K562 (cell line): ENCODE results near the gene DPH1. TPM values are rescaled to one million over a fixed set of nuclear protein-coding genes. Genes with fewer than 3 reads are reported as not detected.
A peak's percentile ranks its signal among the peaks of the same experiment; 100 is the strongest.

ENCODE experiments used
- ATAC-seq: fragments of 200-7000 bp; cut with Tn5 transposase; 3 replicates; pipeline ENCODE4 v1.9.1; 2020; ENCODE audit warnings: moderate library complexity
- BruUV-seq: library from RNA; stranded (reverse); fragments of 400-500 nt; replicated peaks from 2 replicates; lab custom pipeline; 2021; lab: Mats Ljungman, UMichigan
- CTCF ChIA-PET: fragments of 300-600 bp; formaldehyde crosslinking; extraction: SDS; loops from one replicate; lab custom pipeline; 2021; ENCODE audit warnings: low intra/inter-chr PET ratio; lab: Yijun Ruan, JAX
- POLR2A ChIA-PET: fragments of 300-600, 350-650 bp; sonication (Branson Sonifier 250); formaldehyde crosslinking; extraction: SDS; loops from one replicate; lab custom pipeline; 2021; ENCODE audit warnings: antibody characterized with exemption, inconsistent platforms; lab: Yijun Ruan, JAX
- DNase-seq, 4 experiments: peaks; one replicate each; pipeline versions ENCODE4 v3.0.0 to v3.0.0-alpha.2; 2011 to 2018; ENCODE audit warnings: low spot score in 3 of 4, mixed read lengths in 3 of 4; ENCODE audit errors: extremely low read depth in 1 of 4
- FAIRE-seq: peaks from 2 replicates; lab custom pipeline; 2011; peaks lifted over from hg19 to GRCh38; lab: Jason Lieb, UNC
- H2AFZ ChIP-seq: 2 replicates; pipeline ENCODE4 v1.6.0; 2011; ENCODE audit warnings: low read depth, low read length, control low read depth, inconsistent platforms
- H3K27ac ChIP-seq: fragments of 200-600 bp; 3 replicates; pipeline ENCODE4 v1.8.0; 2011; ENCODE audit warnings: low read depth, mild to moderate bottlenecking, control low read depth, inconsistent platforms, low read length, moderate library complexity, mixed read lengths; ENCODE audit errors: extremely low read depth
- H3K27me3 ChIP-seq, 2 experiments: fragments of 300-600 bp in 1 of 2; 2 replicates in 1 of 2; 3 replicates in 1 of 2; pipeline versions ENCODE4 v1.6.0 to v1.8.0; 2011; ENCODE audit warnings: inconsistent platforms in 2 of 2, low read length in 2 of 2, mild to moderate bottlenecking in 1 of 2, mixed read lengths in 1 of 2, moderate library complexity in 1 of 2; ENCODE audit not compliant: control insufficient read depth in 2 of 2, insufficient read depth in 2 of 2
- H3K36me3 ChIP-seq: fragments of 300-600 bp; 3 replicates; pipeline ENCODE4 v1.8.0; 2011; ENCODE audit warnings: mild to moderate bottlenecking, low read length, inconsistent platforms; ENCODE audit not compliant: control insufficient read depth, insufficient read depth
- H3K4me1 ChIP-seq, 2 experiments: fragments of 200-600 bp in 1 of 2; replicated peaks in 1 of 2; 2 replicates in 1 of 2; 3 replicates in 1 of 2; pipeline versions ENCODE4 v1.5.1 to v1.8.0; 2011; ENCODE audit warnings: inconsistent platforms in 2 of 2, low read length in 2 of 2, mild to moderate bottlenecking in 1 of 2, mixed read lengths in 1 of 2, moderate library complexity in 1 of 2; ENCODE audit not compliant: control insufficient read depth in 2 of 2, insufficient read depth in 2 of 2
- H3K4me2 ChIP-seq: 2 replicates; pipeline ENCODE4 v1.6.1; 2011; ENCODE audit warnings: low read length, control low read depth, inconsistent platforms, mixed read lengths; ENCODE audit not compliant: insufficient read depth
- H3K4me3 ChIP-seq: fragments of 200-600 bp; sonication (generic), shearing (Covaris generic); 2 replicates; pipeline ENCODE4 v1.5.1; 2016; ENCODE audit warnings: control low read depth, inconsistent platforms
- H3K79me2 ChIP-seq: fragments of 200-600 bp; 3 replicates; pipeline ENCODE4 v1.8.0; 2011; ENCODE audit warnings: low read length, inconsistent platforms; ENCODE audit not compliant: control insufficient read depth, insufficient read depth
- H3K9ac ChIP-seq, 2 experiments: 2 replicates each; pipeline versions ENCODE4 v1.6.0 to v1.6.1; 2011; ENCODE audit warnings: low read depth in 2 of 2, low read length in 2 of 2, control low read depth in 1 of 2, inconsistent platforms in 1 of 2, mild to moderate bottlenecking in 1 of 2, mixed read lengths in 1 of 2; ENCODE audit not compliant: insufficient read depth in 1 of 2
- H3K9me1 ChIP-seq: one replicate; pipeline ENCODE4 v1.6.0; 2011; ENCODE audit warnings: inconsistent platforms, mild to moderate bottlenecking, low read length, moderate library complexity; ENCODE audit not compliant: control insufficient read depth, insufficient read depth
- H3K9me3 ChIP-seq: replicated peaks from 2 replicates; pipeline ENCODE4 v1.5.1; 2011; ENCODE audit warnings: low read depth, low read length, inconsistent platforms; ENCODE audit not compliant: control insufficient read depth, insufficient read depth
- H4K20me1 ChIP-seq: replicated peaks from 2 replicates; pipeline ENCODE4 v1.6.1; 2011; ENCODE audit warnings: low read length, inconsistent platforms, mixed read lengths; ENCODE audit not compliant: control insufficient read depth, insufficient read depth
- BHLHE40 ChIP-seq: IDR thresholded peaks from 2 replicates; pipeline ENCODE4 v1.6.1; 2011; ENCODE audit warnings: low read length, improper control_type of control experiment
- MTA2 ChIP-seq: fragments of 450-650 bp; IDR thresholded peaks from 2 replicates; pipeline ENCODE4 v1.6.1; 2016; ENCODE audit warnings: low read depth
- POLR2G ChIP-seq: fragments of 200-400 bp; formaldehyde crosslinking; IDR thresholded peaks from 2 replicates; pipeline ENCODE4 v1.6.1; 2017; ENCODE audit warnings: low read depth, mild to moderate bottlenecking, antibody characterized with exemption, low read length, moderate library complexity
- ZNF79 ChIP-seq: fragments of 250-450 bp; sonication (Bioruptor Pico); IDR thresholded peaks from 2 replicates; pipeline ENCODE4 v1.4.0; 2020; ENCODE audit warnings: low read depth, mild to moderate bottlenecking, moderate library complexity
- WGBS: fragments of 100-300 bp; shearing (Covaris generic); methylation state at CpG from one replicate; pipeline ENCODE4 v1.1.6; 2016; ENCODE audit warnings: low coverage, mixed read lengths; ENCODE audit not compliant: insufficient coverage; ENCODE audit errors: missing lambda C conversion rate; 5-methylcytosine and 5-hydroxymethylcytosine counted together
- in situ Hi-C: fragments of 300-500 bp; cut with MboI; formaldehyde crosslinking; loops from 4 replicates; pipeline ENCODE4 v1.15.0; 2018; ENCODE audit warnings: inconsistent platforms, mixed read lengths
- intact Hi-C: fragments of 100-400 bp; cut with micrococcal nuclease; formaldehyde crosslinking; loops from 2 replicates; pipeline ENCODE4 v1.14.2; 2022
- polyA plus RNA-seq, 8 experiments: library from polyadenylated mRNA; depleted of rRNA in 4 of 8; stranded (reverse) in 5 of 8; unstranded in 3 of 8; fragments of >200 nt; fragmentation: Nextera tagmentation in 2 of 8; fragmentation: Illumina TruSeq in 1 of 8; extraction: Ambion mirVana in 2 of 8; extraction: Trizol in 1 of 8; gene quantifications; 2 replicates each; pipeline versions ENCODE4 v1.2.1 to v1.2.3, GENCODE V29; 2011 to 2014; ENCODE audit warnings: inconsistent platforms in 1 of 8, missing spikeins in 1 of 8
- total RNA-seq, 7 experiments: library from RNA; depleted of rRNA in 6 of 7; stranded (reverse); fragments of >200 nt in 6 of 7; fragmentation: Illumina TruSeq in 2 of 7; extraction: Trizol in 2 of 7; gene quantifications; 2 replicates each; pipeline versions ENCODE4 v1.2.1 to v1.2.3, GENCODE V29; 2011 to 2021; ENCODE audit warnings: low replicate concordance in 1 of 7
- TF ChIP-seq, protein P1 (sequence below): fragments of 250-450 bp; sonication (Bioruptor Pico); IDR thresholded peaks from 2 replicates; pipeline ENCODE4 v1.8.0; 2022; ENCODE audit warnings: moderate library complexity, mild to moderate bottlenecking, inconsistent platforms
- TF ChIP-seq, protein P2 (sequence below): sonication (generic); formaldehyde crosslinking; IDR thresholded peaks from 2 replicates; pipeline ENCODE4 v1.8.1; 2023; ENCODE audit warnings: mild to moderate bottlenecking, missing genetic modification reagents, moderate library complexity

Gene DPH1
- total and polyA plus RNA-seq, 9 of the 15 experiments (the other 6 are each of a cell fraction or from before 2014, with no cell fraction given), result 0.42 to 40.6 (median 20.2) TPM

DNA sequence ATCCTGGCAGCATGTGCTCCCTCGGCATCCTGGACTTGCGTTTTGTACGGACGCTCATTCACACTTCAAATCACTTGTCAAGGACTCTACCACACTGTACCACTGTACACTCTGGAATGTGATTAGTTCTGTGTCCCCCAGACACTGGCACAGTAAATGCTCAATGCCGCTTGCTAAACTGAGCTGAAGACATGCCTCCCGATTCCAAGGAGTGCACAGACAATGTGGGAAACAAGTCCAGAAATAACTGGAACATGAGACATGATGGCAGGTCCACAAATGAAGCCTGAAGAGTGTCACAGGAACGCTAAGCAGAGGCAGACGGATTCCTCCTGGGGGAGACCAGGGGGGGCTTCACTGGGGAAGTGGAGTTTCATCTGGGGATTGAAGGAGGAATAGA is 47.1 kb downstream of the DPH1 start:
- FAIRE-seq (no peak), ATAC-seq (no peak), DNase-seq (no peak)
- H3K4me1 ChIP-seq, result peaks cover 0 to 4% of the 10 kb centered on the region in 2 experiments; a peak in 1 of 5 replicates
- whole genome bisulfite sequencing, result 82% methylated on average over 7 of the region's 8 CpGs
- H4K20me1 ChIP-seq, result no peaks in the 10 kb centered on the region
- in situ Hi-C loops, result no loop called here
- no peaks in the 10 kb centered on the region for H3K79me2 ChIP-seq
- no peak overlapping the region for H3K4me2 ChIP-seq
- peak overlapping the region in 1 of 2 experiments; percentile 43; a peak in 1 of 4 replicates for H3K9ac ChIP-seq
- H3K9me1 ChIP-seq, result no peaks in the 10 kb centered on the region
- H3K9me3 ChIP-seq, result no peaks in the 10 kb centered on the region
- CTCF ChIA-PET, result no interaction called here
- H3K27me3 ChIP-seq, result no peaks in the 10 kb centered on the region
- no peak overlapping the region for H2AFZ ChIP-seq
- POLR2A ChIA-PET, result interaction anchor here (0.9 kb wide), 1 partner anchor 9 kb away, joined by 4 read pairs; no protein-coding TSS in a partner anchor
- H3K4me3 ChIP-seq, result no peak overlapping the region
- H3K36me3 ChIP-seq, result peaks cover 15% of the 10 kb centered on the region; the same call in 2 of the 3 replicates
- no peak for TF ChIP-seq BHLHE40
- TF ChIP-seq, protein P1, sequence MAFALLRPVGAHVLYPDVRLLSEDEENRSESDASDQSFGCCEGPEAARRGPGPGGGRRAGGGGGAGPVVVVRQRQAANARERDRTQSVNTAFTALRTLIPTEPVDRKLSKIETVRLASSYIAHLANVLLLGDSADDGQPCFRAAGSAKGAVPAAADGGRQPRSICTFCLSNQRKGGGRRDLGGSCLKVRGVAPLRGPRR (CRISPR knock-in tag), result no peak
- TF ChIP-seq MTA2, result no peak
- TF ChIP-seq, protein P2, sequence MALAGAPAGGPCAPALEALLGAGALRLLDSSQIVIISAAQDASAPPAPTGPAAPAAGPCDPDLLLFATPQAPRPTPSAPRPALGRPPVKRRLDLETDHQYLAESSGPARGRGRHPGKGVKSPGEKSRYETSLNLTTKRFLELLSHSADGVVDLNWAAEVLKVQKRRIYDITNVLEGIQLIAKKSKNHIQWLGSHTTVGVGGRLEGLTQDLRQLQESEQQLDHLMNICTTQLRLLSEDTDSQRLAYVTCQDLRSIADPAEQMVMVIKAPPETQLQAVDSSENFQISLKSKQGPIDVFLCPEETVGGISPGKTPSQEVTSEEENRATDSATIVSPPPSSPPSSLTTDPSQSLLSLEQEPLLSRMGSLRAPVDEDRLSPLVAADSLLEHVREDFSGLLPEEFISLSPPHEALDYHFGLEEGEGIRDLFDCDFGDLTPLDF (CRISPR knock-in tag), result no peak
- TF ChIP-seq ZNF79 (CRISPR knock-in tag), result no peak
- TF ChIP-seq POLR2G, result no peak
- intact Hi-C loops, result no loop called here
- BruUV-seq, result no TSS peak
- no peak overlapping the region for H3K27ac ChIP-seq
